SKM-1 (cell line): ENCODE measurements around the gene TP73.
"Not testable (repeated sequence)": the region's sequence is repeated elsewhere in the genome, so short reads cannot be mapped to it uniquely, and the experiment has no call there.

Source experiments
- DNase-seq: peaks from one replicate; lab custom pipeline; 2025; ENCODE audit not compliant: unreplicated experiment; lab: John Stamatoyannopoulos, UW

Gene TP73

DNA sequence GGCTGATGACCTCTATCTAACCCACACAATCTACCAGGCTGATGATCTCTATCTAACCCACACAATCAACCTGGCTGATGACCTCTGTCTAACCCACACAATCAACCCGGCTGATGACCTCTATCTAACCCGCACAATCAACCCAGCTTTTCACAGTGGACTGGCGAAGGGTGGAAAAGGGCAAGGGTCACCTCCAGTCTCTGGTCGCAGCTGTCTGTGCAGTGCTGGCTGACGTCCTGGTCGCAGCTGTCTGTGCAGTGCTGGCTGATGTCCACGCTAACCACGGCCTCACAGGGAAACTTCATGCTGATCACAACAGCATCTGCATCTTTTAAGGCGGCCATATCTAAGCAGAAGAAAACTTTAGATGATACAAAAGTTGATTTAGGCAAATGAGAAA is 87.7 kb downstream of the TP73 start:
- no peak for DNase-seq

DNA sequence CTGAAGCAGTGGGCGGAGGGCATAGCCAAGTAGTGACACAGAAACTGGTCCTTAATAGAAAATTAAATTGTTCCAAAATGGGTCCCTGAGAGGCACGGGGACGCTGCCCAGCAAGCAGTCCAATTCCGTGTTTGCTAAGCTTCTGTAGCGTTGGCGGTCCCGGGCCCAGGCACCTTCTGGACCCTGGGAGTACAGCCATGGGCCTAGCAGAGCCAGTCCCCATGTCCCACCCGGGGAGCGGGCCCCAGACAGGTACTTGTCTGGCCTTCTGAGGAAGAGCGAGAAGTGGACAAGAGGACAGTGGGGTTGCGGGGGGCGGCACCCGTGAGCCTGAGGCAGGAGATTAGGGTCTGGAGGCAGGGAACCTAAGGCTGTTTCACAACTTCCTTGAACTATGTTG is 88.4 kb downstream of the TP73 start:
- DNase-seq, result no peak

- DNase-seq, result no peak
Measured at GRCh38 chr1:3741566-3742438, 89.5 kb downstream of the TP73 start.

DNA sequence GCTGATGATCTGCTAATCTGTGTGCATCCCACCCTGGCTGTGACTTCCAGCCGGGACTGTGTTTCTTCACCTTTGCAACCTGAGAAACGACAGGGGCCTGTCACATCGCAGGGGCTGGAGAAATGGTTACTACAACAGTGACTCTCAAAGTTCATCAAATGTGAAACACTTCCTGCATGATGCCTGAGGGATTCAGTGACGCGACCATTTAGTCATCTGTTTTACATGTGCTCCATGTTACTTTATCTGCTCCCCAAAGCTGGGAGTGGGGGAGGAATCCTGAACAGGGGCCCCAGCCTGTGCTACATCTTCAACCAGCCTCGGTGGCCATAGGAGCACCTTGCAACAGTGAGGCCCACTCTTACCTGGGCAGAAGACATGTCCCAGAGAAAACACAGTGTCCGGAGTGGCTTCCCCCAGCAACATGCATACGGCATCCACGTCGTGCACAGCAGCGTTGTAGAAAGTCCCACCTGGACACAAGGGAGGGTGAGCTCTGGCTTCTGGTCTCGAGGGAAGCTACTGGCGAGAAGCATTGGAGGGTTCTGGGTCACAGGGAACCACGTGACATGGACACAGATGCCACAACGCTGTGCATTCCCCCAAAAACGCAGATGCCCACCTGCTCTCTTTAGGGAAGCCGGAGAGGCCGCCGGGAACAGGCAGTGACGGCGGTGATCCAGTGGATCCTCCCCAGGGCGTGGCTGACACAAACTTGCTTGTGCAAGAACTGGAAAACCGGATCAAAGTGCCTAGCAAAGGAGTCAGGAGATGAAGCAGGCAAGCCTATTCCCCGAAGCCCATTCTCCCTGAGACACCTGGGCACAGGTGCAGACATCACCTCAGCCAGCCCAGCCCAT is 90.4 kb downstream of the TP73 start:
- no peak for DNase-seq

DNA sequence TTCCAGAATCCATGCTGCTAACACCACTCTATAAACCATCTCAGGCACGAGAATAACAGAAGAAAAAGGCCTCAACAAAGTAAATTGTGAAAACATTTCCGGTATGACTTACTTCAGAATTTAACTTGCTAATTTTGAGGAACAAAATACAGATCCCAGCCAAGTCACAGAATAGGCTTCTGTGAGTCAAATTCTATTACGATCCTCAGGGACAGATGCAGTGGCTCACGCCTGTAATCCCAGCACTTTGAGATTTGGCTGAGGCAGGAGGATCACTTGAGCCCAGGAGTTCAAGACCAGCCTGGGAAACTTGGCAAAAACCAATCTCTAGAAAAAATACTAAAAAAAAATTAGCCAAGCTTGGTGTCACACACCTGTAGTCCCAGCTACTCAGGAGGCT is 91.1 kb downstream of the TP73 start:
- no peak for DNase-seq

DNA sequence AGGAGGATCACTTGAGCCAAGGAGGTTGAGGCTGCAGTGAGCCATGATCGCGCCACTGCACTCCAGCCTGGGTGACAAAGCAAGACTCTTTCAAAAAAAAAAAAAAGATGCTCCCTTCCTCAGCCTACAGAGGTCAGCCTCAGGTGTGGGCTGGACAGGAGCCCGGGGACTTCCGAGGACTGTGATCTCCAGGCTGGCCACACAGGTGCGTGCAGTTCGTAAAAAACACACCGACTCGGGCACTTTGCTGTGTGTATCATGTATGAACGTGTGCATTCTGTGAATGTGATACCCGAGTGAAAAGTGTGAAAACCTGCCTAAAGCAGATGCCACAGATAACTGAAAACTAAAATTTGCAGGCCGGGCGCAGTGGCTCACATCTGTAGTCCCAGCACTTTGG is 91.5 kb downstream of the TP73 start:
- no peak for DNase-seq

GRCh38 chr1:3744646-3745045 is 92.3 kb downstream of the TP73 start:
- DNase-seq, result no peak

DNA sequence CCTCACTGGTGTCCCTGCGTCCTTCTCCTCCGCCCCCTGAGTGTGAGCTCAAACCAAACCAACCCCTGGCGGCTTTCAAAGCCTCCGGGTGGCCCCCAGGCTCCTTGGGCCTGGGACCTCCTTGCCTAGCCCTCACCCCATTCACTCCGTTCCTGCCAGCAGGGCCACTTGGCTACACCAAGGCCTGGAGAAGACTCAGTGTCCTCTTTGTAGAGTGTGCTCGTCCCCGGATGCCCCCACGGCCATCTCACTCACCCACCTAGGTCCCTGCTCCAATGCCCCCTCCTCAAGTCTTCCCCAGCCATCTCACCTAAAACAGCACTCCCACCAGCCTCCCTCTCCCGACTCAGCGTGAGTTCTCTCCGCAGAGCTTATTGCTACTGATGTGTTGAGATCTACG is 92.8 kb downstream of the TP73 start:
- DNase-seq, result no peak

- no peak for DNase-seq
Measured at GRCh38 chr1:3745590-3746381, 93.5 kb downstream of the TP73 start.

GRCh38 chr1:3746389-3746829 is 94.1 kb downstream of the TP73 start:
- DNase-seq, result no peak

- no peak for DNase-seq
Measured at GRCh38 chr1:3746830-3747521, 94.7 kb downstream of the TP73 start.

- DNase-seq, result no peak
Measured at GRCh38 chr1:3747522-3747848, 95.2 kb downstream of the TP73 start.

DNA sequence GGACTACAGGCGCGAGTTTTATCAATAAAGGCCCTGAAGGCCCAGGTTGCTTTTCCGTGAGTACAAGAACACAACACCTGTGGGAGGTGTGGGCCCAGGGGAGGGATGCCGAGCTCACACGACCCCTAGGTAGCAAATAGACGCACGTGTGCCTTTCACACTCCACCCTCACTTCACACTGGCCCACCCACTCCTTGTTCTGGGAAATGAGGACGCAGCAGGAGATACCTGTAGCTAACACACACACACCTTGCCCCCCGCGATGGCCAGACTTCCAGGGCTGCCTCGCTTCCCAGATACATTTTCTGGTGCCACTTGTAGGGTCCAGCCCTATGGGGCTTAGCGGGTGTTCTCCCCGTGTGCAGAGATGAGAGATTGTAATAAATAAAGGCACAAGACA is 95.6 kb downstream of the TP73 start:
- no peak for DNase-seq

DNA sequence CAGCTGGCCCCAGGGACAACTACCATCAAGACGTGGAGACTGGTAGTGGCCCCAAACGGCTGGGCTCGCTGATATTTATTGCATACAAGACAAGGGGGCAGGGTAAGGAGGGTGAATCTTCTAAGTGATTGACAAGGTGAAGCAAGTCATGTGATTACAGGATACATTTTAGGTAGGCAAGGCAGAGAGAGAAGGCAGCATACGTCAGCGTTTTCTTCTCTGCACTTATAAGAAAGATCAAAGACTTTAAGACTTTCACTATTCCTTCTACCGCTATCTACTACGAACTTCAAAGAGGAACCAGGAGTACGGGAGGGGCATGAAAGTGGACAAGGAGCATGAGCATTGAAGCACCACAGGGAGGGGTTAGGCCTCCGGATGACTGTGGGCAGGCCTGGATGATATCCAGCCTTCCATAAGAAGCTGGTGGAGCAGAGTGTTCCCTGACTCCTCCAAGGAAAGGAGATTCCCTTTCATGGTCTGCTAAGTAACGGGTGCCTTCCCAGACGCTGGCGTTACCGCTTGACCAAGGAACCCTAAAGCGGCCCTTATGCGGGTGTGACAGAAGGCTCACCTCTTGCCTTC is 96.1 kb downstream of the TP73 start:
- not testable (repeated sequence) for DNase-seq

DNA sequence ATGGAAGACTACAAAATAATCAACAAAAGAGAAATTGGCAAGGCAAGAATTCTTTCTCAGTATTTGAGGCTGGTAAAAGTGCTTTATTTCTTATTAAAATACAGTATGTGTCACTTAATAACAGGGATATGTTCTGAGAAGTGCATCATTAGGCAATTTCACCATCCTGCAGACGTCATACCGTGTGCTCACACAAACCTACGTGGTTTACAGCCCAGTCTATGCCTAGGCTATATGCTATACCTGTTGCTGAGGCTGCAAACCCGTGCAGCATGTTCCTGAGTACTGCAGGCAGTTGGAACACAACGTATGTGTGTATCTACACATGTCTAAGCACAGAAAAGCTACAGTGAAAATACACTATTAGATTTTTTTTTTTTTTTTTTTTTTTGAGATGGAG is 97.2 kb downstream of the TP73 start:
- no peak for DNase-seq

DNA sequence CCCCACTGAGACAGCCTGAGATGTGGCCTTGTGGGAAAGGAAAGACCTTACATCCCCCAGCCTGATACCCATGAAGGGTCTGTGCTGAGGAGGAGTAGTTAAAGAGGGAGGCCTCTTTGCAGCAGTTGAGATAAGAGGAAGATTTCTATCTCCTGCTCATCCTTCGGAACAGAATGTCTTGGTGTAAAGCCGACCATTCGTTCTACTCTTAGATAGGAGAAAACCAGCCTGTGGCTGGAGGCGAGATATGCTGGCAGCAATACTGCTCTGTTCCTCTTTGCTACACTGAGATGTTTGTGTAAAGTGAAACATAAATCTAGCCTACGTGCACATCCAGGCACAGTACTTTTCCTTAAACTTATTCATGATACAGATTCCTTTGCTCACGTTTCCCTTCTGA is 98.4 kb downstream of the TP73 start:
- no peak for DNase-seq

DNA sequence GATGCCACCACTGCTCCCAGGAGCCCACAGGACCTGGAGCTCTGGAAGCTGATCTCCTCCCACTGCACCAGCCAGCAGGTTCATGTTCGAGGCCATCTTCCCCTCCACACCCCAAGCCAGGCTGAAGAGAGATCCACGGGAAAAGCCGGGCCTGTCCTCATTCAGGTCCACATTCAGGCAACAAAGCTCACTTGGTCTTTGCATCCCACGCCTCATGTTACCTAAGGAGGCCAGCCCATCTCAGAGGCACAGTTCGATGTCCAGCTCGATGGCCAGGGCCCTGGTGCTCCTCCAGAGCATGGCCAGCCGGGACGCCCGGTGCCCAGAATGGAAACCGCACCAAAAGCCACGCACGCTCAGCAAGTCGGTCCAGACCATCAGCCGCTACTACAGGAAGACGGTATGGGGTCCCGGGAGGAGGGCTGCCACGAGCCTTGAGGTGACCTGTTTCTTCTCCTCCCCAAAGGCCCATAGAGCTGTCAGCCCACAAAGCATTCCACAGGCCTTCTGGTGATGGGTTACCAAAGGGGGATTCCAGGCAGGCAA is 100.2 kb downstream of the TP73 start, which contains the start of gene CCDC27:
TSS of gene CCDC27 (plus strand) at position 51 of the 546 bp plus-strand sequence. CDS start at position 83, 32 bp downstream.
- no peak for DNase-seq

GRCh38 chr1:3753656-3754454 is 101.5 kb downstream of the TP73 start:
- no peak for DNase-seq

GRCh38 chr1:3756394-3756793 is 104.1 kb downstream of the TP73 start:
- DNase-seq, result no peak
